Astrocyte of the spinal cord (primary cell): ENCODE results near the gene SPART.

Source experiments
- DNase-seq: peaks from one replicate; pipeline ENCODE4 v3.0.0; 2011; ENCODE audit warnings: low read depth, low spot score
- H3K4me3 ChIP-seq: 2 replicates; pipeline ENCODE4 v1.5.1; 2011; ENCODE audit warnings: low read depth, mild to moderate bottlenecking, low read length, moderate library complexity
- CTCF ChIP-seq: IDR thresholded peaks from 2 replicates; pipeline ENCODE4 v1.5.1; 2012; ENCODE audit warnings: low read depth, mild to moderate bottlenecking, low read length, inconsistent platforms
- in situ Hi-C: cut with HindIII; loops from 2 replicates; pipeline ENCODE4 v1.10.0; 2017; ENCODE audit warnings: low sequenced_read_pairs

The SPART gene

GRCh38 chr13:36354842-36355623, 8.8 kb upstream of the SPART start:
- H3K4me3 ChIP-seq, result no peak overlapping the region
- TF ChIP-seq CTCF, result no peak
- no peak for DNase-seq
- in situ Hi-C loops, result no loop called here

GRCh38 chr13:36353001-36353400, 6.8 kb upstream of the SPART start:
- TF ChIP-seq CTCF, result no peak
- DNase-seq, result no peak
- no peak overlapping the region for H3K4me3 ChIP-seq
- in situ Hi-C loops, result no loop called here

DNA sequence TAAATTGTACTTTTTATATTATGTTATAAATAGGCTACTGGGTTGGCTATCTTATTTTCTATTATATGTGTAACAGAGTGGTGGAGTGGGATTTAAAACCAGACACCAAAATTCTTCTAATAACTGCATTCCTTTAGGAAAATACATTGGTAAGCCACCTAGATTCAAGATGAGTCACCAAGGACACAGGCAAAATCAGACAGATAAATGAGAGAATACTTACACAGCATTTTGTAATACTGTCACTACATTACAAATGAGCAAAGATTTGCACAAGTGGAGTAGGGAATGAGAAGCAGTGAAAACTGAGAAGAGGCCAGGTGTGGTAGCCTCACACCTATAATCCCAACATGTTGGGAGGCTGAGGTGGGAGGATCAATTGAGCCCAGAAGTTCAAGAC, 6.2 kb upstream of the SPART start:
- peak; percentile 25 for DNase-seq
- in situ Hi-C loops, result no loop called here
- no peak for TF ChIP-seq CTCF
- no peak overlapping the region for H3K4me3 ChIP-seq

GRCh38 chr13:36347531-36348210, 1.5 kb upstream of the SPART start:
- in situ Hi-C loops, result no loop called here
- TF ChIP-seq CTCF, result no peak
- no peak for DNase-seq
- no peak overlapping the region for H3K4me3 ChIP-seq

- in situ Hi-C loops, result no loop called here
- H3K4me3 ChIP-seq, result peak overlapping the region; percentile 77
- DNase-seq, result peak; percentile 88
- no peak for TF ChIP-seq CTCF
These were observed 564 bp downstream of the SPART start for GRCh38 chr13:36345438-36346221.

GRCh38 chr13:36344886-36345437, 1.2 kb downstream of the SPART start:
- DNase-seq, result no peak
- in situ Hi-C loops, result no loop called here
- TF ChIP-seq CTCF, result no peak
- H3K4me3 ChIP-seq, result peak overlapping the region; percentile 77
